ENCODE data around the gene STT3B. TPM values are rescaled to one million over a fixed set of nuclear protein-coding genes. Genes with fewer than 3 reads are reported as not detected.

Gene STT3B
- total RNA-seq, 4 donors from 2014 or later, result 69.5 to 97.0 (median 78.4) TPM

- Histone ChIP-seq H3K4me3 (no peak overlapping the region), H3K27ac (no peak overlapping the region), H3K9me3 (no peaks in the 10 kb centered on the region), H3K4me1 (no peaks in the 10 kb centered on the region), H3K27me3 (no peaks in the 10 kb centered on the region), H3K36me3 (no peaks in the 10 kb centered on the region)
- WGBS, result 80% methylated on average over 2 of the region's 2 CpGs
- no peak for TF ChIP-seq POLR2AphosphoS5 (IDR thresholded peaks at IDR 0.05)
- no peak for TF ChIP-seq EP300 (IDR thresholded peaks at IDR 0.05)
- TF ChIP-seq, protein P1, sequence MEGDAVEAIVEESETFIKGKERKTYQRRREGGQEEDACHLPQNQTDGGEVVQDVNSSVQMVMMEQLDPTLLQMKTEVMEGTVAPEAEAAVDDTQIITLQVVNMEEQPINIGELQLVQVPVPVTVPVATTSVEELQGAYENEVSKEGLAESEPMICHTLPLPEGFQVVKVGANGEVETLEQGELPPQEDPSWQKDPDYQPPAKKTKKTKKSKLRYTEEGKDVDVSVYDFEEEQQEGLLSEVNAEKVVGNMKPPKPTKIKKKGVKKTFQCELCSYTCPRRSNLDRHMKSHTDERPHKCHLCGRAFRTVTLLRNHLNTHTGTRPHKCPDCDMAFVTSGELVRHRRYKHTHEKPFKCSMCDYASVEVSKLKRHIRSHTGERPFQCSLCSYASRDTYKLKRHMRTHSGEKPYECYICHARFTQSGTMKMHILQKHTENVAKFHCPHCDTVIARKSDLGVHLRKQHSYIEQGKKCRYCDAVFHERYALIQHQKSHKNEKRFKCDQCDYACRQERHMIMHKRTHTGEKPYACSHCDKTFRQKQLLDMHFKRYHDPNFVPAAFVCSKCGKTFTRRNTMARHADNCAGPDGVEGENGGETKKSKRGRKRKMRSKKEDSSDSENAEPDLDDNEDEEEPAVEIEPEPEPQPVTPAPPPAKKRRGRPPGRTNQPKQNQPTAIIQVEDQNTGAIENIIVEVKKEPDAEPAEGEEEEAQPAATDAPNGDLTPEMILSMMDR (IDR thresholded peaks at IDR 0.05), result no peak
- no peak for TF ChIP-seq POLR2A (IDR thresholded peaks at IDR 0.05)
- DNase-seq (ENCODE audit: low spot score in 2 of 2), result no peak
These were observed 138.7 kb downstream of the STT3B start for GRCh38 chr3:31671451-31671850.

DNA sequence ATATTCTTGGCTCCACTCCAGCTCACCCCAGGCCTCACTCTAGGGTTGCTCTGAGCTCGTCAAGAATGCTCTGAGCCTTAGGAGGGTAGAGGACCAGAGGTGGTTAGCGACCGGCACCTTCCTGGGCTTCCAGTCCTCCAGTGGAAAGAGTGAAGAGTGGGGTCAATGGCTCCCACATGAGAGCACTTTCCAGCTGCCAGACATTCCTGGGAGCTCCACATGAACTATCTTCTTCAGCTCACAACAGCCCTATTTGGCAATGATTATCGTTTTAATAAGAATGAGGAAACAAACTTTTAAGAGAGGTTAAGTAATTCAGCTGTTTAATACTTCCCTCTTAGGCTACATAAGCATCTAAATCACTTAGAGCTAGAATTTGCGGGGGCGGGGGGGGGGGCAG lies 139.3 kb downstream of the STT3B start:
- DNase-seq (ENCODE audit: low spot score in 2 of 2), result no peak
- Histone ChIP-seq H3K36me3 (no peaks in the 10 kb centered on the region), H3K27ac (no peak overlapping the region), H3K4me3 (no peak overlapping the region), H3K9me3 (no peaks in the 10 kb centered on the region), H3K27me3 (no peaks in the 10 kb centered on the region), H3K4me1 (no peaks in the 10 kb centered on the region)
- 61% methylated on average over 6 of the region's 6 CpGs for WGBS
- TF ChIP-seq POLR2A (IDR thresholded peaks at IDR 0.05), result no peak
- no peak for TF ChIP-seq POLR2AphosphoS5 (IDR thresholded peaks at IDR 0.05)
- TF ChIP-seq EP300 (IDR thresholded peaks at IDR 0.05), result no peak
- TF ChIP-seq, protein P1 (IDR thresholded peaks at IDR 0.05), result no peak

- WGBS, result 85% methylated on average over 1 of the region's 1 CpG
These were observed 141.2 kb downstream of the STT3B start for GRCh38 chr3:31673950-31674349.

DNA sequence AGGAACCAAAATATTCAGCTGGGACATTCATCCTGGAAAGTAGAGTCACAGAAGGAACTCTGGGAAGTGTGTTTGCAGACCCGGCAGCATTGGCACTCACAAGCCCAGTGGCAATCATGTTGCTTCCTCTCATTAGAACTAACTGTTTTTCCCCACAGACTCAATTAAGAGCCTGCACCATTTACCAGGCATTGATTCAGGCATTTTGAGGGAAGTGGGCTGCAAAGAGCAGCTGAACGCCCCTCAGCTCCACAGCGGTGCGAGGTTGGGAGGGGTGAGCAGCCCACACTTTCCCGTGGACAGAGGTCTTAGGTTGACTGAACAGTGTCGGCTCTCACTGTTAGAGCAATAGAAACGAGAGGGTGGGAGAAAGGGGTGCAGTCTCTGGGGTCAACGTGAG lies 143.8 kb downstream of the STT3B start:
- Histone ChIP-seq H3K4me3 (no peak overlapping the region), H3K4me1 (peaks cover 3% of the 10 kb centered on the region), H3K27ac (no peak overlapping the region), H3K9me3 (no peaks in the 10 kb centered on the region), H3K36me3 (no peaks in the 10 kb centered on the region), H3K27me3 (no peaks in the 10 kb centered on the region)
- no peak for DNase-seq (ENCODE audit: low spot score in 2 of 2)
- WGBS, result 90% methylated on average over 8 of the region's 8 CpGs
- no peak for TF ChIP-seq POLR2AphosphoS5 (IDR thresholded peaks at IDR 0.05)
- TF ChIP-seq EP300 (IDR thresholded peaks at IDR 0.05), result no peak
- TF ChIP-seq POLR2A (IDR thresholded peaks at IDR 0.05), result no peak
- TF ChIP-seq, protein P1 (IDR thresholded peaks at IDR 0.05), result no peak

More at GRCh38 chr3:31673950-31674349, 141.2 kb downstream of the STT3B start:
- TF ChIP-seq EP300 (IDR thresholded peaks at IDR 0.05) (no peak), POLR2A (IDR thresholded peaks at IDR 0.05) (no peak), POLR2AphosphoS5 (IDR thresholded peaks at IDR 0.05) (no peak)
- TF ChIP-seq, protein P1 (IDR thresholded peaks at IDR 0.05), result no peak
- no peak for DNase-seq (ENCODE audit: low spot score in 2 of 2)
- no peaks in the 10 kb centered on the region for H3K27me3 ChIP-seq
- no peaks in the 10 kb centered on the region for H3K9me3 ChIP-seq
- H3K4me3 ChIP-seq, result no peak overlapping the region
- H3K27ac ChIP-seq, result no peak overlapping the region
- H3K4me1 ChIP-seq, result peaks cover 3% of the 10 kb centered on the region
- H3K36me3 ChIP-seq, result no peaks in the 10 kb centered on the region

DNA sequence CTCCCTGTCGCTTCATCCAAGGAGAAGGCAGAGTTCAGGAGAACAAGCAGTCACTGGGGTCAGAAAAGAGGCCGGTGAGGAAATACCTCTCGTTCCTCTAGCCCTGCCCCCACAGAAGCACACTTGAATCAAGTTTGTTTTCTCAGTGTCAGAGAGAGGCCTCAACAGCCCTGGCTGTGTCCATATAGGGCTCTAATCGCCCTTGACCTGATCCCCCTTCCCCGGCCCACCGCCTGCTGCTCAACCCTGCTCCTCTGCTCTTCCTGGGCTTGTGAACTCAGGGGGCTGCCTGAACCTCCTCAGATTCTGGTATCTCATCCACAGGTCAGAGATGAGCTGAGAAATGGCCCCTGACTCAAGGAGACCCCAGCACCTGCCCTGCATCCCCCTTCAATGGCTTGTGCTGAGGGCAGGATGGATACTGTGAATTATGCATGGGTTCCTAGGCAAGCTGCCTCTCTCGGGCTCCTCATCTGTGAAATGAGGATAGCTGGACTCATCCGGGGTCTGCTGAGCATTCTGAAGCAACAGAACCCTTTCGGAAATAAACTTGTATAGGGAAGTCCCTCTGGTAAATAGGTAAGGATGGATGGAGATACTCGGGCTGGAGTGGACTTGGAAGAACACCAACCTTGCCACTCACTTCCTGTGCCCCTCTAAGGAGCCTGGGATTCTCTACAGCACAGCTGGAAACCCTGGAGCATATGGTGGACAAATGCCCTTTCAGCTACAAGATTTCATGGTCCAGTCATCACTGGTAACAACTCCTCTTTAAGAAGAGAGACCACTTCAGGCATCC lies 147.5 kb downstream of the STT3B start:
- TF ChIP-seq POLR2A (IDR thresholded peaks at IDR 0.05) (no peak), POLR2AphosphoS5 (IDR thresholded peaks at IDR 0.05) (no peak), EP300 (IDR thresholded peaks at IDR 0.05) (no peak)
- TF ChIP-seq, protein P1 (IDR thresholded peaks at IDR 0.05), result no peak
- Histone ChIP-seq H3K4me1 (peaks cover 3% of the 10 kb centered on the region), H3K27me3 (no peaks in the 10 kb centered on the region), H3K36me3 (no peaks in the 10 kb centered on the region), H3K27ac (no peak overlapping the region), H3K4me3 (no peak overlapping the region), H3K9me3 (no peaks in the 10 kb centered on the region)
- DNase-seq (ENCODE audit: low spot score in 2 of 2), result no peak
- WGBS, result 93% methylated on average over 10 of the region's 10 CpGs

Data from suprapubic skin (tissue), 4 donors.